IMR-90 (cell line): Measurements from ENCODE around the gene GPRC5B. TPM values are rescaled to one million over a fixed set of nuclear protein-coding genes. Genes with fewer than 3 reads are reported as not detected.

Experiments used
- ATAC-seq: fragments of 200-7000 bp; cut with Tn5 transposase; 2 replicates; pipeline ENCODE4 v1.9.1; 2020; ENCODE audit warnings: low read depth, mild to moderate bottlenecking, moderate library complexity
- BruUV-seq: library from RNA; stranded (reverse); fragments of 400-500 nt; replicated peaks from 2 replicates; lab custom pipeline; 2021; lab: Mats Ljungman, UMichigan
- CTCF ChIA-PET: fragments of 300-600 bp; formaldehyde crosslinking; extraction: SDS; loops from one replicate; lab custom pipeline; 2021; ENCODE audit warnings: antibody characterized with exemption; lab: Yijun Ruan, JAX
- POLR2A ChIA-PET: fragments of 300-600 bp; sonication (Branson Sonifier 250); formaldehyde crosslinking; loops from one replicate; lab custom pipeline; 2022; ENCODE audit warnings: antibody characterized with exemption; ENCODE audit not compliant: unreplicated experiment; lab: Charles Lee
- DNase-seq: peaks from one replicate; pipeline ENCODE4 v3.0.0; 2013
- H2AFZ ChIP-seq: replicated peaks from 2 replicates; pipeline ENCODE3; 2013; ENCODE audit warnings: low read length, mild to moderate bottlenecking; ENCODE audit not compliant: poor library complexity
- H2AK5ac ChIP-seq: 2 replicates; pipeline ENCODE4 v1.6.1; 2013; ENCODE audit warnings: low read depth, low read length, inconsistent platforms
- H2AK9ac ChIP-seq: replicated peaks from 2 replicates; pipeline ENCODE3; 2013; ENCODE audit warnings: mild to moderate bottlenecking, low read depth, low read length, moderate library complexity; ENCODE audit not compliant: poor library complexity
- H2BK120ac ChIP-seq: 2 replicates; pipeline ENCODE4 v1.6.1; 2013; ENCODE audit warnings: low read depth, low read length, inconsistent platforms
- H2BK15ac ChIP-seq: 3 replicates; pipeline ENCODE4 v1.6.1; 2013; ENCODE audit warnings: low read depth, low read length, inconsistent platforms
- H2BK20ac ChIP-seq: 2 replicates; pipeline ENCODE4 v1.6.1; 2013; ENCODE audit warnings: low read depth, mild to moderate bottlenecking, inconsistent platforms, low read length, moderate library complexity
- H2BK5ac ChIP-seq: 2 replicates; pipeline ENCODE4 v1.6.1; 2013; ENCODE audit warnings: mild to moderate bottlenecking, low read depth, low read length, inconsistent platforms; ENCODE audit not compliant: poor library complexity, severe bottlenecking
- H3K14ac ChIP-seq: replicated peaks from 2 replicates; pipeline ENCODE4 v1.6.1; 2013; ENCODE audit warnings: low read depth, low read length, inconsistent platforms
- H3K18ac ChIP-seq: 2 replicates; pipeline ENCODE4 v1.6.1; 2013; ENCODE audit warnings: low read depth, low read length, control low read depth
- H3K23ac ChIP-seq: 2 replicates; pipeline ENCODE4 v1.6.1; 2013; ENCODE audit warnings: low read depth, low read length, inconsistent platforms
- H3K27ac ChIP-seq: 2 replicates; pipeline ENCODE4 v1.5.1; 2013; ENCODE audit warnings: mild to moderate bottlenecking, control low read depth, low read length; ENCODE audit not compliant: insufficient read depth
- H3K27me3 ChIP-seq: 2 replicates; pipeline ENCODE4 v1.6.1; 2013; ENCODE audit warnings: low read length; ENCODE audit not compliant: control insufficient read depth, insufficient read depth
- H3K36me3 ChIP-seq: 2 replicates; pipeline ENCODE4 v1.6.1; 2013; ENCODE audit warnings: low read length, mixed read lengths; ENCODE audit not compliant: control insufficient read depth, insufficient read depth
- H3K4ac ChIP-seq: 2 replicates; pipeline ENCODE4 v1.6.1; 2013; ENCODE audit warnings: low read depth, low read length, inconsistent platforms
- H3K4me1 ChIP-seq: 2 replicates; pipeline ENCODE4 v1.6.1; 2013; ENCODE audit warnings: low read length, mixed read lengths; ENCODE audit not compliant: control insufficient read depth, insufficient read depth
- H3K4me2 ChIP-seq: 2 replicates; pipeline ENCODE4 v1.6.1; 2013; ENCODE audit warnings: low read depth, mild to moderate bottlenecking, control low read depth, low read length, moderate library complexity
- H3K4me3 ChIP-seq: 2 replicates; pipeline ENCODE4 v1.5.1; 2013; ENCODE audit warnings: low read depth, mild to moderate bottlenecking, control low read depth, low read length, moderate library complexity; ENCODE audit not compliant: insufficient read depth
- H3K56ac ChIP-seq: 2 replicates; pipeline ENCODE4 v1.6.1; 2013; ENCODE audit warnings: low read length, inconsistent platforms; ENCODE audit not compliant: insufficient read depth; ENCODE audit errors: extremely low read depth
- H3K79me1 ChIP-seq, 2 experiments: 2 replicates each; pipeline ENCODE4 v1.6.1; 2013; ENCODE audit warnings: low read length in 2 of 2, inconsistent platforms in 1 of 2, low read depth in 1 of 2
- H3K9ac ChIP-seq: 2 replicates; pipeline ENCODE4 v1.6.1; 2013; ENCODE audit warnings: low read depth, low read length, control low read depth
- H3K9me1 ChIP-seq: 2 replicates; pipeline ENCODE4 v1.6.1; 2013; ENCODE audit warnings: low read length, inconsistent platforms; ENCODE audit not compliant: insufficient read depth
- H3K9me3 ChIP-seq: 2 replicates; pipeline ENCODE4 v1.6.1; 2013; ENCODE audit warnings: low read length; ENCODE audit not compliant: control insufficient read depth, insufficient read depth
- H4K20me1 ChIP-seq: 2 replicates; pipeline ENCODE4 v1.6.1; 2013; ENCODE audit warnings: low read length, inconsistent platforms; ENCODE audit not compliant: insufficient read depth
- H4K5ac ChIP-seq: 2 replicates; pipeline ENCODE4 v1.6.1; 2013; ENCODE audit warnings: mild to moderate bottlenecking, low read depth, low read length, control low read depth
- H4K8ac ChIP-seq, 2 experiments: 2 replicates each; pipeline ENCODE4 v1.6.1; 2013; ENCODE audit warnings: low read depth in 2 of 2, low read length in 2 of 2, control low read depth in 1 of 2, inconsistent platforms in 1 of 2
- H4K91ac ChIP-seq: 2 replicates; pipeline ENCODE4 v1.6.1; 2013; ENCODE audit warnings: low read depth, low read length, inconsistent platforms; ENCODE audit not compliant: insufficient read depth
- ELK1 ChIP-seq: fragments of 150-350 bp; IDR thresholded peaks from 2 replicates; pipeline ENCODE4 v1.6.1; 2016; ENCODE audit warnings: low read depth, mild to moderate bottlenecking, low read length, moderate library complexity, borderline replicate concordance
- MAFK ChIP-seq: IDR thresholded peaks from 2 replicates; pipeline ENCODE4 v1.6.1; 2012; ENCODE audit warnings: low read depth, low read length, improper control_type of control experiment
- NFE2L2 ChIP-seq: fragments of 150-350 bp; IDR thresholded peaks from 2 replicates; pipeline ENCODE4 v1.6.1; 2016; ENCODE audit warnings: low read depth, mild to moderate bottlenecking, low read length
- WGBS, 2 experiments: methylation state at CpG; one replicate each; pipeline versions ENCODE4 v1.1.5 to v1.1.7; 2013; ENCODE audit warnings: missing lambda C conversion rate in 2 of 2; ENCODE audit not compliant: insufficient read length in 1 of 2; ENCODE audit errors: extremely low coverage in 2 of 2; 5-methylcytosine and 5-hydroxymethylcytosine counted together
- dilution Hi-C: fragments of 300-500 bp; cut with HindIII; formaldehyde crosslinking; loops from one replicate; pipeline ENCODE4 v1.14.3; 2018; ENCODE audit warnings: low sequenced_read_pairs; ENCODE audit not compliant: unreplicated experiment
- in situ Hi-C: fragments of 300-500 bp; cut with MboI; formaldehyde crosslinking; loops from 3 replicates; pipeline ENCODE4 v1.14.3; 2019; ENCODE audit warnings: low sequenced_read_pairs, inconsistent platforms, mixed read lengths
- intact Hi-C: fragments of 100-400 bp; cut with micrococcal nuclease; formaldehyde crosslinking; loops from 2 replicates; pipeline ENCODE4 v1.10.0; 2022
- polyA plus RNA-seq, 3 experiments: library from polyadenylated mRNA; depleted of rRNA; stranded (reverse); fragments of >200 nt; gene quantifications; 2 replicates each; pipeline ENCODE4 v1.2.3, GENCODE V29; 2012; ENCODE audit warnings: low replicate concordance in 1 of 3
- total RNA-seq: library from RNA; depleted of rRNA; stranded (reverse); fragments of >200 nt; gene quantifications from 2 replicates; pipeline ENCODE4 v1.2.3, GENCODE V29; 2012
- TF ChIP-seq, protein P1 (sequence below): fragments of 150-350 bp; IDR thresholded peaks from 2 replicates; pipeline ENCODE4 v1.6.1; 2017; ENCODE audit warnings: mild to moderate bottlenecking, antibody characterized with exemption, low read length, low read depth

The GPRC5B gene
- total and polyA plus RNA-seq, 2 of the 4 experiments (the other 2 are of a cell fraction), result 2.5 to 8.5 TPM

DNA sequence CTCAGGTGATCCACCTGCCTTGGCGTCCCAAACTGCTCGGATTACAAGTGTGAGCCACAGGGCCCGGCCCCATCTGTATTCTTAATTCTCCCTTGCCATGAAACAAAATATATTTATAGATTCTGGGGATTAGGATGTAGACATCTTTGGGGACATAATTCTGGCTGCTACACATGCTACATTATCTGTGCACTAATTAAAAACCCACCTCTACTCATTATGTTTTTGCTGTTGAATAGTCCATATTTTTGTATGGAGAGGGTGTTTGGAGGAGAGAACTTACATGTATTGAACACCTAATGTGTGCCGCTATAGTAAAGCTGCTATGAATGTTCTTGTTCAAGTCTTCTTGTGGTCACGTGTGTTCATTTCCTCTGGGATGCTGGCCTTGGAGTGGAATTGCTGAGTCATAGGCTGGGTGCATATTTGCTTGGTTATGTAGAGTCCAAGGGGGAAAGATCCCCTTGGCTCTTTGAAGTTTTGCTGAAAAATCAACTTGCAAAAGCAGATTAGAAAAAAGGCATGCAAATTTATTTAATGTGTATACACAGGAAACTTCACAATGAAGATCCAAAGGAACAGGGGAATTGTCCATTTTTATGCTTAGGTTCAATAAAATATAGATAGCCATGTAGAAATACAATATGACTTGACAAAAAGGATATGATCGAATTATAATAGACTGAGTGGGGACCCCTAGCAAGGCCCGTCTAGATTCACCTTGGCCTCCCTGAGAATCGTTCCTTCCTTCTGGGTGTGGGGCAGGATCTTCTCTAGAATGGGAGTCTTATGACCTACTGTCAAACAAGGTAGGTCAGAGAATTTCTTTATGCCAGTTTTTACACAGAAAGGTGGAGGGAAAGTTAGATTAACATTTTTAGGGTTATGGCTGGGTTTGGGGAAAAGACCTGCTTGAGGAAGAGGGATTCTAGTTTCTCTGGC is 42.1 kb upstream of the GPRC5B start:
- Histone ChIP-seq H3K23ac (no peak overlapping the region), H4K8ac (no peak overlapping the region), H3K36me3 (no peaks in the 10 kb centered on the region), H2BK20ac (no peak overlapping the region), H3K27ac (no peak overlapping the region), H4K91ac (no peak overlapping the region), H2BK5ac (no peak overlapping the region), H3K9ac (no peak overlapping the region), H3K18ac (no peak overlapping the region), H3K4me3 (no peak overlapping the region), H2BK15ac (no peak overlapping the region), H2BK120ac (peak overlapping the region; percentile 32; the same call in 1 of the 2 replicates), H3K9me3 (0 out of 2 replicates have a peak, but pooled peaks cover 3% of the 10 kb centered on the region), H3K14ac (no peak overlapping the region), H3K9me1 (no peaks in the 10 kb centered on the region), H3K4me2 (no peak overlapping the region), H2AK5ac (no peak overlapping the region), H2AK9ac (peak overlapping the region; percentile 8), H3K4ac (no peak overlapping the region), H4K20me1 (no peaks in the 10 kb centered on the region), H3K56ac (no peak overlapping the region), H3K79me1 (no peaks in the 10 kb centered on the region), H2AFZ (no peak overlapping the region), H4K5ac (no peak overlapping the region), H3K4me1 (no peaks in the 10 kb centered on the region), H3K27me3 (no peaks in the 10 kb centered on the region)
- ChIA-PET CTCF (interaction anchor here (2.1 kb wide), 1 partner anchor 19 kb away, joined by 5 read pairs; no protein-coding TSS in a partner anchor), POLR2A (no interaction called here)
- WGBS, 2 experiments, result no CpG with 5 or more reads among the region's 8 CpGs
- intact Hi-C loops (no loop called here), in situ Hi-C loops (no loop called here), dilution Hi-C loops (no loop called here)
- DNase-seq (peak; percentile 76), ATAC-seq (peak; percentile 40; the same call in 1 of the 2 replicates)
- TF ChIP-seq ELK1 (no peak), NFE2L2 (peak; percentile 98), MAFK (peak; percentile 74)
- TF ChIP-seq, protein P1, sequence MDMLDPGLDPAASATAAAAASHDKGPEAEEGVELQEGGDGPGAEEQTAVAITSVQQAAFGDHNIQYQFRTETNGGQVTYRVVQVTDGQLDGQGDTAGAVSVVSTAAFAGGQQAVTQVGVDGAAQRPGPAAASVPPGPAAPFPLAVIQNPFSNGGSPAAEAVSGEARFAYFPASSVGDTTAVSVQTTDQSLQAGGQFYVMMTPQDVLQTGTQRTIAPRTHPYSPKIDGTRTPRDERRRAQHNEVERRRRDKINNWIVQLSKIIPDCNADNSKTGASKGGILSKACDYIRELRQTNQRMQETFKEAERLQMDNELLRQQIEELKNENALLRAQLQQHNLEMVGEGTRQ, result peak; percentile 76
- BruUV-seq, result no TSS peak
